CD4-positive, alpha-beta memory T cell (primary cell): ENCODE measurements around the gene PGC. TPM values are rescaled to one million over a fixed set of nuclear protein-coding genes. Genes with fewer than 3 reads are reported as not detected.
A peak's percentile ranks its signal among the peaks of the same experiment; 100 is the strongest.

ENCODE experiments used
- CTCF ChIA-PET: fragments of 350-600 bp; sonication (Branson Sonifier 250); formaldehyde crosslinking; loops from one replicate; lab custom pipeline; 2021; ENCODE audit warnings: inconsistent platforms; ENCODE audit not compliant: partially characterized antibody; lab: Charles Lee
- POLR2A ChIA-PET: fragments of 350-600 bp; sonication (Branson Sonifier 250); formaldehyde crosslinking; loops from one replicate; lab custom pipeline; 2021; ENCODE audit not compliant: partially characterized antibody; lab: Charles Lee
- DNase-seq, 5 donors: peaks; one replicate each; pipeline versions ENCODE4 v3.0.0 to v3.0.0-alpha.2; 2020 to 2022; ENCODE audit warnings: mixed read lengths in 1 of 5
- H3K27ac ChIP-seq: one replicate; pipeline ENCODE4 v1.7.0; 2013; ENCODE audit warnings: low read depth, low read length
- H3K27me3 ChIP-seq: 2 replicates; pipeline ENCODE4 v1.7.0; 2013; ENCODE audit warnings: mild to moderate bottlenecking, low read length, moderate library complexity; ENCODE audit not compliant: insufficient read depth
- H3K36me3 ChIP-seq: 2 replicates; pipeline ENCODE4 v1.7.0; 2013; ENCODE audit warnings: mild to moderate bottlenecking, low read length, moderate library complexity; ENCODE audit not compliant: insufficient read depth
- H3K4me1 ChIP-seq: 2 replicates; pipeline ENCODE4 v1.7.0; 2013; ENCODE audit warnings: mild to moderate bottlenecking, low read length, moderate library complexity; ENCODE audit not compliant: insufficient read depth
- H3K4me3 ChIP-seq, 2 donors: one replicate each; pipeline ENCODE4 v1.7.0; 2013; ENCODE audit warnings: low read length in 2 of 2, mild to moderate bottlenecking in 1 of 2
- H3K9me3 ChIP-seq, 2 donors: one replicate each; pipeline ENCODE4 v1.7.0; 2013; ENCODE audit warnings: low read length in 2 of 2, control low read depth in 1 of 2; ENCODE audit not compliant: control insufficient read depth in 1 of 2
- H3K27ac Mint-ChIP-seq, 7 donors: one replicate each; pipeline ENCODE4 v1.8.0; 2020 to 2021; ENCODE audit warnings: mixed read lengths in 7 of 7, mild to moderate bottlenecking in 6 of 7, inconsistent platforms in 3 of 7, moderate library complexity in 3 of 7
- H3K27me3 Mint-ChIP-seq, 2 donors: one replicate each; pipeline ENCODE4 v1.8.0; 2020 to 2021; ENCODE audit warnings: mixed read lengths in 2 of 2
- H3K36me3 Mint-ChIP-seq, 2 donors: one replicate each; pipeline ENCODE4 v1.8.0; 2020 to 2021; ENCODE audit warnings: mixed read lengths in 2 of 2, inconsistent platforms in 1 of 2, mild to moderate bottlenecking in 1 of 2
- H3K4me1 Mint-ChIP-seq, 4 donors: one replicate each; pipeline ENCODE4 v1.8.0; 2020 to 2021; ENCODE audit warnings: mixed read lengths in 4 of 4, mild to moderate bottlenecking in 1 of 4
- H3K4me3 Mint-ChIP-seq, 8 donors: one replicate each; pipeline ENCODE4 v1.8.0; 2020 to 2021; ENCODE audit warnings: mixed read lengths in 8 of 8, mild to moderate bottlenecking in 7 of 8, moderate library complexity in 6 of 8, inconsistent platforms in 3 of 8
- H3K9me3 Mint-ChIP-seq, 8 donors: one replicate each; pipeline ENCODE4 v1.8.0; 2020 to 2021; ENCODE audit warnings: mixed read lengths in 8 of 8, mild to moderate bottlenecking in 5 of 8, inconsistent platforms in 3 of 8, moderate library complexity in 1 of 8
- intact Hi-C: fragments of 100-400 bp; cut with micrococcal nuclease; formaldehyde crosslinking; loops from one replicate; pipeline ENCODE4 v1.15.1; 2023
- polyA plus RNA-seq, 2 donors: library from polyadenylated mRNA; unstranded; fragments of 300-500 nt; fragmentation: Illumina TruSeq; gene quantifications; one replicate each; pipeline ENCODE4 v1.2.3, GENCODE V29; 2021
- total RNA-seq, 2 experiments: library from RNA; stranded (reverse); gene quantifications; one replicate each; pipeline ENCODE4 v1.2.3, GENCODE V29; 2021

The PGC gene
- total and polyA plus RNA-seq, 4 experiments from 2014 or later, result not detected

DNA sequence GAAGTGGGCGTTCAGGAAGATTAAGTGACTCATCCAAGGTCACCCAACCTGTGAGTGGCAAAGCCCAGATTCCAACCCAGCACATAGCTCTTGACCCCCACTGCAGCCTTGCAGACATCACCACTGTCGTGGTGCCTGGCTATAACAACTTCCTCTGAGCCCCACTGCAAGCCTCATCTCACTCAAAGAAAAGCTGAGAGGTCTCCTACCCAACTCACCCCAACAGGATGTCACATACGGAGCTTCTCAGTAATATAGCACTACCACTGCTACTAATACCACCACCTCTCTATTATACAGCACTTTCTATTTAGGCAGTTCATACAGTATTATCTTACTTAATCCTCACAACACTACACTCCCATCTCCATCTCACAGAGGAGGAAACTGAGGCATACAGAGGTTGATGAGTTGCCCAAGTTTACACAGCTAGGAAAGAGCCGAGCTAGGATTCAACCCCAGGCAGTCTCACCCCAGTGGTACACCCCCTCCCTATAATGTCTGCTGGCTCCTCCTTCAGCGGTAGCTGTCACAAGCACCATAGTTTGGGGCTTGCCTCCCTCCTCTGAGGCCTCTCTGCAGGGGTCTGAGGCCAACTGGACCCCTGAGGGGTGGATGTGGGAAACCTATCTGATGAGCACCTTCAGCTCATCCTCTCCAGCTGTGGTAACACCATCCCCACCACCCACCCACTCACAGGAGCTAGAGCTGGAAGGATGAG is 31.2 kb downstream of the PGC start:
- Mint-ChIP-seq H3K4me1 (peaks cover 5 to 24% (median 16%) of the 10 kb centered on the region in 4 donors), H3K4me3 (peak overlapping the region in 1 of 8 donors; percentile 32)

DNA sequence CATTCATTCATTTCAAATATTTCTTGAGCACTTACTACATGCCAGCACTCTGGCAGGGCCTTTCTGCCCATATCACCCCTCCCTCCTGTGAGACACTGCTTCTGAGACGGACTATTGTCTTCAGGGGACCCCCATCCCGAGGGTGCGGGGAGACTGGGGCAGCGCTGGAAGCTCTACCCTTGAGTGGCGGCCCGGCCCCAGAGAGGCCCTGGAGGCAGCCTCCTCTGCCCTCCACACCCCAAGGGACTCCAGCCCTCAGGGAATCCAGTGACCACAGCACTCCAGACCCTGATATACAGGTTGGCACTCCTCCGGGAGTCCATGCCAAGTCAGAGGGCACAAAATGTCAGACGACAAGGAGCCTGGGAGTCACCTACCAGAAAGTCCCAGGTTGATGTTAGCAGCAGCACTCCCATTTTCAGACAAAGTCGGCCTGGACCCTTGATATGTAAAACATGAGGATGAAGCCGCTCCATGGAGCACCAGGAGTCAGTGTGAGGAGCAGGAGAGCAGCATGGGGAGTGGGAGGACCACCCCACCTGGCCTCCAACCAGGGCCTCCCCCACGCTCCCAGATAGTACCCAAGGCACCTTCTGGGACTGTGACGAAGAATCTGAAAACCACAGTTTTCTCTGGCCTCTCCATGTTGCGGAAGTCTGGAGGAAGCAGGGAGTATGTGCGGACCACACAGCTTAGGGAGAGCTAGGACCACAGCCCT is 32.5 kb downstream of the PGC start:
- Mint-ChIP-seq H3K9me3 (no peaks in the 10 kb centered on the region), H3K27me3 (no peaks in the 10 kb centered on the region), H3K27ac (no peak overlapping the region), H3K36me3 (peaks cover 0 to 3% of the 10 kb centered on the region in 2 donors), H3K4me3 (no peak overlapping the region), H3K4me1 (peaks cover 8 to 33% (median 16%) of the 10 kb centered on the region in 4 donors)
- H3K36me3 ChIP-seq, result no peaks in the 10 kb centered on the region
- no peak overlapping the region for H3K27ac ChIP-seq
- POLR2A ChIA-PET, result no interaction called here
- H3K4me1 ChIP-seq, result peaks cover 6% of the 10 kb centered on the region
- CTCF ChIA-PET, result interaction anchor here (1.8 to 2.9 kb wide), 2 partner anchors 10 to 31 kb away, joined by 5 to 9 read pairs; no protein-coding TSS in a partner anchor
- no peak for DNase-seq
- H3K9me3 ChIP-seq, result no peaks in the 10 kb centered on the region
- no peak overlapping the region for H3K4me3 ChIP-seq
- intact Hi-C loops, result no loop called here
- no peaks in the 10 kb centered on the region for H3K27me3 ChIP-seq

More for the DNA sequence above, 31.2 kb downstream of the PGC start:
- intact Hi-C loops, result no loop called here
- Histone ChIP-seq H3K9me3 (no peaks in the 10 kb centered on the region), H3K4me1 (peaks cover 6% of the 10 kb centered on the region), H3K36me3 (no peaks in the 10 kb centered on the region), H3K4me3 (no peak overlapping the region), H3K27ac (no peak overlapping the region), H3K27me3 (no peaks in the 10 kb centered on the region)
- DNase-seq, result no peak
- CTCF ChIA-PET, result interaction anchor here (1.6 to 2.9 kb wide), 3 partner anchors 11 to 32 kb away, joined by 4 to 9 read pairs (median 5); no protein-coding TSS in a partner anchor
- POLR2A ChIA-PET, result interaction anchor here (1.4 kb wide), 1 partner anchor 18 kb away, joined by 3 read pairs; no protein-coding TSS in a partner anchor
- Mint-ChIP-seq H3K9me3 (no peaks in the 10 kb centered on the region), H3K27me3 (no peaks in the 10 kb centered on the region), H3K36me3 (peaks cover 0 to 3% of the 10 kb centered on the region in 2 donors), H3K27ac (peak overlapping the region in 4 of 7 donors; percentile 20 to 77 (median 67))

DNA sequence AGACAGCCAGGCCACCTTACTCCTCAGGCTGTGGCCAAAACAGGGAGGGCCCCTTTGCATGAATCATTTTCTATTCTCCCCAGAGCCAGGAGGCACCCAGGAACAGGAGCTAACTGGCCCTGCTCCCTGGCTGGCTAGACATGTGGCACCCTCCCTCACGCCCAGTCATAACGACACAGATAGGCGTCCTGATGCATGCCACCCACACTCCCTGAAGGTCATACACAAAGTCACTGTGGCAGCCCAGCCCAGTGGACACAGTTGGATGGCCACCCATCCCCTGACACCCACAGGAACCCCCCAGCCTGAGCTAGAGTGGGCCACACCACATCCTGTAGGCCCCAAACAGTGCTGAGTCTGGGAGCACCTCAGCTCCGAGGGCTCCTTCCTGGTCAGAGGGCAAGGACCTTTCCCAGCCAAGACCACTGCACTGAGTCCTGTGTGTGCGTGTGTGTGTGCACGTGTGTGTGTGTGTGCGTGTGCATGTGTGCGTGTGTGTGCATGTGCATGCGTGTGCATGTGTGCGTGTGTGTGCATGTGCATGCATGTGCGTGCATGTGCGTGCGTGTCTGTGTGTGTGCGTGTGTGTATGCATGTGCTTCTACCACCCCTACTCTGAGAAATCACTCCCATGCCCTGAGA is 33.4 kb downstream of the PGC start:
- DNase-seq, result no peak
- H3K9me3 Mint-ChIP-seq, result no peaks in the 10 kb centered on the region
- peaks cover 0 to 3% of the 10 kb centered on the region in 2 donors for H3K36me3 Mint-ChIP-seq
- ChIA-PET POLR2A (interaction anchor here (0.6 kb wide), 1 partner anchor 246 kb away, joined by 3 read pairs; no protein-coding TSS in a partner anchor), CTCF (interaction anchor here (1.0 to 2.5 kb wide), 2 partner anchors 20 to 30 kb away, joined by 3 to 10 read pairs; no protein-coding TSS in a partner anchor)
- H3K4me3 ChIP-seq, result no peak overlapping the region
- H3K4me3 Mint-ChIP-seq, result no peak overlapping the region
- no peaks in the 10 kb centered on the region for H3K27me3 Mint-ChIP-seq
- H3K27ac Mint-ChIP-seq, result peak overlapping the region in 2 of 7 donors; percentile 50
- no peaks in the 10 kb centered on the region for H3K27me3 ChIP-seq
- no peaks in the 10 kb centered on the region for H3K36me3 ChIP-seq
- no peak overlapping the region for H3K27ac ChIP-seq
- peaks cover 7% of the 10 kb centered on the region for H3K4me1 ChIP-seq
- H3K4me1 Mint-ChIP-seq, result peaks cover 9 to 43% (median 20%) of the 10 kb centered on the region in 4 donors
- intact Hi-C loops, result no loop called here
- H3K9me3 ChIP-seq, result no peaks in the 10 kb centered on the region

DNA sequence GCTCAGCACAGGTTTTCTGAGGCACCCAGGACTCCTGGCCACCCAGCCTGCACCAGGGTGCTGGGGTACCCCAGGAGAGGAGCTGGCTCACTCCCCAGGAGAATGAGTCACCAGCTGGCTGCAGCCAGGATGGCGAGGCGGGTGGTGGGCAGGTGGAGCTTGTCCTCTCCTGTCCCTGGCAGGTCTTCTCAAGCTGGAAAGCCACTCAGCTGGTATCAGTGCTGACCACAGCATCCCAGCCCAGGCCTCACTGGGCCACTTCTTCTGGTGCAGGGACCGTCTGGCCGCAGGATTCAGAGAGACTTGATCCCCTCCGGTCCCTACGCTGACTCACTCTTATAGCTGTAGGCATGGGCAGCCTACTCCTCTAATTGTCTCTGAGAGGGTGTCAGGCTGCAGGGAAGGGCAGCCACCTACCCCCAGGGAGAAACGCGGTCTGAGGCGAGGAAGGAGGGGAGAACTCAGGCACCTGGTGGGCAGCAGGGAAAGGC is 34.0 kb downstream of the PGC start:
- Mint-ChIP-seq H3K36me3 (peaks cover 0 to 3% of the 10 kb centered on the region in 2 donors), H3K27ac (no peak overlapping the region), H3K4me3 (no peak overlapping the region), H3K4me1 (peaks cover 15 to 49% (median 26%) of the 10 kb centered on the region in 4 donors), H3K9me3 (peaks cover 0 to 2% (median 0%) of the 10 kb centered on the region in 8 donors), H3K27me3 (no peaks in the 10 kb centered on the region)
- H3K27me3 ChIP-seq, result no peaks in the 10 kb centered on the region
- CTCF ChIA-PET, result interaction anchor here (1.0 to 2.5 kb wide), 2 partner anchors 21 to 30 kb away, joined by 3 to 10 read pairs; no protein-coding TSS in a partner anchor
- intact Hi-C loops, result no loop called here
- no peaks in the 10 kb centered on the region for H3K36me3 ChIP-seq
- no peak for DNase-seq
- peaks cover 12% of the 10 kb centered on the region for H3K4me1 ChIP-seq
- H3K27ac ChIP-seq, result no peak overlapping the region
- no peaks in the 10 kb centered on the region for H3K9me3 ChIP-seq
- H3K4me3 ChIP-seq, result no peak overlapping the region
- POLR2A ChIA-PET, result interaction anchor here (0.6 kb wide), 1 partner anchor 247 kb away, joined by 3 read pairs; no protein-coding TSS in a partner anchor

DNA sequence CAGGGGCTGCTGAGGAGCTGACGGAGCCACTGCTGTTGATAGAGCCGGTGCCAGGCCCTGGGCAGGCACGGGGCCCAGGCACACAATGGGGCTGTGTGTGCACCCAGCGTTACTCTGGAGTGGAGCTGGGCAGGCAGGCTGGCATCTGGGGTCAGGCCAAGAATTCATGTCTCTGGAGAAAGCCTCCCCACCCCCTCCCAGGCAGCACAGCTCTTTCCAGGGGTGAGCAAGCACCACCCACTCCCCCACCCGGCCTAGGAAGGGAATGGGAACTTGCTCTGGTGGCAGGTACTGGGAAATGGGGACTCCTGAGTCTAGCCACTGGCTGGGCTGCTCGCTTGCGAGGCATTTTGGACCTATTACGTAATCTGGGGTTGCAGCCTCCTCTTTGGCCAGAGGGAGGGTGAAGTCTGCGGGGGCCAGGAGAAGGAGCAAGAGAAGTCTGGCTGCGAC is 34.5 kb downstream of the PGC start:
- H3K27me3 ChIP-seq, result no peaks in the 10 kb centered on the region
- intact Hi-C loops, result no loop called here
- no peak overlapping the region for H3K4me3 ChIP-seq
- CTCF ChIA-PET, result interaction anchor here (1.0 to 2.5 kb wide), 2 partner anchors 21 to 29 kb away, joined by 3 to 10 read pairs; no protein-coding TSS in a partner anchor
- H3K4me1 ChIP-seq, result peaks cover 18% of the 10 kb centered on the region
- H3K9me3 ChIP-seq, result no peaks in the 10 kb centered on the region
- peaks cover 0 to 3% of the 10 kb centered on the region in 2 donors for H3K36me3 Mint-ChIP-seq
- peaks cover 20 to 52% (median 31%) of the 10 kb centered on the region in 4 donors for H3K4me1 Mint-ChIP-seq
- no peak overlapping the region for H3K27ac ChIP-seq
- POLR2A ChIA-PET, result no interaction called here
- no peak for DNase-seq
- H3K9me3 Mint-ChIP-seq, result peaks cover 0 to 2% (median 0%) of the 10 kb centered on the region in 8 donors
- H3K4me3 Mint-ChIP-seq, result no peak overlapping the region
- no peaks in the 10 kb centered on the region for H3K27me3 Mint-ChIP-seq
- H3K27ac Mint-ChIP-seq, result no peak overlapping the region
- no peaks in the 10 kb centered on the region for H3K36me3 ChIP-seq

DNA sequence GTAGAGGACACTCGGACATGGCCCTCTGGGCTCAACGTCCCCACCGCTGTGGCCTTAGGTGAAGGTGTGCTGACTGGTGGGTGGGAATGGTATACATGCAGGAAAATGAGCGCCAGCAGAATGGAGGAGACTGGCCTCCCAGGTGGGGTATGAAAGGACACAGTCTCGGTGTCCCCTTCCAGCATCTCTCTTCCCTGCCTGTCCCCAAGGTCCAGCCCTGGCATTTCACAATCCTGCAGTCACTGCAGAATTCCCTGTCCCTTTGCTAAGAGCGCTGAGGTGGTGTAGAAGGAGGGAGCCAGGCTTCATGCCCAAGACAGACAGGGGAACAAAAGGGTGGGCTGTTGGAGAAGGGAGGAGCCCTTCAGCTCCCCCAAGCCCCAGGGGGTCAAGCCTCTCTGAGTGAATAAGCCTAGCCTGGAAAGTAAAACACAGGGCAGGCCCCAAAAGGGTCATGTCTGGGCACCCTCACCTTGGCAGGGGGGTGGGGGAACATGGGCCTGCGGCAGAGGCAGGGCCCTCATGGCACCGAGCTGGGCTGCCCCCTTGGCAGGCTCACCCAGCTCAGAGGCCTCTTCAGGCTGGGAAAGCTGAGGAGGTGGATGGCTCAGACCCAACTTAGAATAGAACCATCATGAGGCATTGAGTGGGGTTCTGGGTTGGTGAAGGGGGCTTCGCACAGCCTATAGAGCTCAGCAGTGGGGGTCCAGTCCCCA is 35.7 kb downstream of the PGC start:
- H3K4me1 Mint-ChIP-seq, result peaks cover 30 to 56% (median 38%) of the 10 kb centered on the region in 4 donors
- H3K4me1 ChIP-seq, result peaks cover 29% of the 10 kb centered on the region
- no peaks in the 10 kb centered on the region for H3K27me3 ChIP-seq
- H3K4me3 Mint-ChIP-seq, result no peak overlapping the region
- peaks cover 0 to 3% of the 10 kb centered on the region in 2 donors for H3K36me3 Mint-ChIP-seq
- H3K4me3 ChIP-seq, result no peak overlapping the region
- ChIA-PET POLR2A (no interaction called here), CTCF (interaction anchor here (2.5 kb wide), 1 partner anchor 28 kb away, joined by 10 read pairs; no protein-coding TSS in a partner anchor)
- intact Hi-C loops, result no loop called here
- no peak overlapping the region for H3K27ac ChIP-seq
- H3K27me3 Mint-ChIP-seq, result no peaks in the 10 kb centered on the region
- H3K9me3 Mint-ChIP-seq, result peaks cover 0 to 2% (median 0%) of the 10 kb centered on the region in 8 donors
- H3K9me3 ChIP-seq, result no peaks in the 10 kb centered on the region
- H3K36me3 ChIP-seq, result no peaks in the 10 kb centered on the region
- DNase-seq, result no peak
- peak overlapping the region in 1 of 7 donors; percentile 33 for H3K27ac Mint-ChIP-seq
